Astrocyte (in vitro differentiated cells and primary cell): ENCODE results near the gene CAVIN1. TPM values are rescaled to one million over a fixed set of nuclear protein-coding genes. Genes with fewer than 3 reads are reported as not detected.

Experiments used
- DNase-seq: peaks from one replicate; pipeline ENCODE4 v3.0.0-alpha.2; 2010; ENCODE audit warnings: low read depth
- FAIRE-seq: peaks from 2 replicates; lab custom pipeline; 2011; peaks lifted over from hg19 to GRCh38; lab: Jason Lieb, UNC
- H2AFZ ChIP-seq: 2 replicates; pipeline ENCODE4 v1.6.0; 2012; ENCODE audit warnings: low read depth, low read length, inconsistent platforms
- H3K27ac ChIP-seq: 2 replicates; pipeline ENCODE4 v1.5.1; 2011; ENCODE audit warnings: low read depth, low read length, inconsistent platforms
- H3K27me3 ChIP-seq: 2 replicates; pipeline ENCODE4 v1.6.0; 2011; ENCODE audit warnings: low read length, inconsistent platforms; ENCODE audit not compliant: insufficient read depth
- H3K36me3 ChIP-seq: 2 replicates; pipeline ENCODE4 v1.5.1; 2011; ENCODE audit warnings: low read length, inconsistent platforms; ENCODE audit not compliant: insufficient read depth
- H3K4me1 ChIP-seq: 2 replicates; pipeline ENCODE4 v1.5.1; 2011; ENCODE audit warnings: low read length, inconsistent platforms; ENCODE audit not compliant: insufficient read depth
- H3K4me2 ChIP-seq: 2 replicates; pipeline ENCODE4 v1.6.0; 2012; ENCODE audit warnings: low read length, inconsistent platforms
- H3K4me3 ChIP-seq: 2 replicates; pipeline ENCODE4 v1.5.1; 2011; ENCODE audit warnings: low read depth, mild to moderate bottlenecking, low read length, inconsistent platforms; ENCODE audit not compliant: insufficient read depth
- H3K79me2 ChIP-seq: 2 replicates; pipeline ENCODE4 v1.6.0; 2012; ENCODE audit warnings: mild to moderate bottlenecking, low read length, inconsistent platforms; ENCODE audit not compliant: insufficient read depth
- H3K9ac ChIP-seq: 2 replicates; pipeline ENCODE4 v1.6.0; 2012; ENCODE audit warnings: mild to moderate bottlenecking, low read length, inconsistent platforms
- H3K9me3 ChIP-seq: 2 replicates; pipeline ENCODE4 v1.5.1; 2012; ENCODE audit warnings: low read depth, mild to moderate bottlenecking, low read length, inconsistent platforms; ENCODE audit not compliant: insufficient read depth
- H4K20me1 ChIP-seq: 2 replicates; pipeline ENCODE4 v1.6.0; 2012; ENCODE audit warnings: low read length, inconsistent platforms; ENCODE audit not compliant: insufficient read depth
- H3K27ac Mint-ChIP-seq: one replicate; pipeline ENCODE4 v1.8.0; 2021; ENCODE audit warnings: mild to moderate bottlenecking, mixed read lengths; ENCODE audit not compliant: unreplicated experiment
- H3K27me3 Mint-ChIP-seq: one replicate; pipeline ENCODE4 v1.8.0; 2021; ENCODE audit warnings: low read depth, mixed read lengths; ENCODE audit not compliant: unreplicated experiment
- H3K36me3 Mint-ChIP-seq: one replicate; pipeline ENCODE4 v1.8.0; 2021; ENCODE audit warnings: low read depth, mixed read lengths; ENCODE audit not compliant: unreplicated experiment
- H3K4me1 Mint-ChIP-seq: one replicate; pipeline ENCODE4 v1.8.0; 2021; ENCODE audit warnings: low read depth, mixed read lengths; ENCODE audit not compliant: unreplicated experiment
- H3K4me3 Mint-ChIP-seq: one replicate; pipeline ENCODE4 v1.8.0; 2021; ENCODE audit warnings: mild to moderate bottlenecking, moderate library complexity, mixed read lengths; ENCODE audit not compliant: unreplicated experiment
- H3K9me3 Mint-ChIP-seq: one replicate; pipeline ENCODE4 v1.8.0; 2021; ENCODE audit warnings: mild to moderate bottlenecking, mixed read lengths; ENCODE audit not compliant: unreplicated experiment
- CTCF ChIP-seq: IDR thresholded peaks from 2 replicates; pipeline ENCODE4 v1.5.1; 2011; ENCODE audit warnings: low read depth, mild to moderate bottlenecking, inconsistent platforms, low read length, moderate library complexity; ENCODE audit not compliant: insufficient read depth
- EZH2 ChIP-seq: IDR thresholded peaks from 2 replicates; pipeline ENCODE4 v1.6.1; 2012; ENCODE audit warnings: mild to moderate bottlenecking, low read length, inconsistent platforms; ENCODE audit not compliant: insufficient read depth
- total RNA-seq: library from RNA; stranded (reverse); gene quantifications from 2 replicates; pipeline ENCODE4 v1.2.1, GENCODE V29; 2021

CAVIN1 gene
- total RNA-seq, 1 donor from 2014 or later, result 602 TPM

GRCh38 chr17:42380935-42381334 lies 42.1 kb downstream of the CAVIN1 start:
- peaks cover 8% of the 10 kb centered on the region for H3K36me3 Mint-ChIP-seq
- TF ChIP-seq EZH2, result no peak
- no peak for TF ChIP-seq CTCF
- no peaks in the 10 kb centered on the region for H3K36me3 ChIP-seq
- peaks cover 88% of the 10 kb centered on the region for H4K20me1 ChIP-seq
- no peak overlapping the region for H3K9ac ChIP-seq
- no peak for DNase-seq
- no peaks in the 10 kb centered on the region for H3K27me3 ChIP-seq
- H3K9me3 Mint-ChIP-seq, result no peaks in the 10 kb centered on the region
- H3K4me2 ChIP-seq, result no peak overlapping the region
- H3K27ac ChIP-seq, result no peak overlapping the region
- H3K4me1 Mint-ChIP-seq, result peaks cover 13% of the 10 kb centered on the region
- peaks cover 10% of the 10 kb centered on the region for H3K4me1 ChIP-seq
- FAIRE-seq, result no peak
- H3K9me3 ChIP-seq, result no peaks in the 10 kb centered on the region
- no peak overlapping the region for H3K4me3 Mint-ChIP-seq
- no peaks in the 10 kb centered on the region for H3K27me3 Mint-ChIP-seq
- H3K27ac Mint-ChIP-seq, result no peak overlapping the region
- H3K79me2 ChIP-seq, result peaks cover 93% of the 10 kb centered on the region
- no peak overlapping the region for H2AFZ ChIP-seq
- no peak overlapping the region for H3K4me3 ChIP-seq

- Histone ChIP-seq H2AFZ (no peak overlapping the region), H3K9me3 (no peaks in the 10 kb centered on the region), H3K4me1 (peaks cover 10% of the 10 kb centered on the region), H3K4me3 (peak overlapping the region; percentile 30), H3K36me3 (no peaks in the 10 kb centered on the region), H3K9ac (peak overlapping the region; percentile 60), H4K20me1 (peaks cover 89% of the 10 kb centered on the region), H3K4me2 (peak overlapping the region; percentile 80), H3K27ac (no peak overlapping the region), H3K79me2 (peaks cover 89% of the 10 kb centered on the region), H3K27me3 (no peaks in the 10 kb centered on the region)
- Mint-ChIP-seq H3K27me3 (no peaks in the 10 kb centered on the region), H3K36me3 (peaks cover 8% of the 10 kb centered on the region), H3K9me3 (no peaks in the 10 kb centered on the region), H3K4me1 (peaks cover 13% of the 10 kb centered on the region), H3K4me3 (peak overlapping the region; percentile 52), H3K27ac (peak overlapping the region; percentile 54)
- DNase-seq (peak; percentile 38), FAIRE-seq (no peak)
- TF ChIP-seq EZH2 (no peak), CTCF (no peak)
Observed at GRCh38 chr17:42378959-42379594, 44.0 kb downstream of the CAVIN1 start.

GRCh38 chr17:42378359-42378958 lies 44.6 kb downstream of the CAVIN1 start:
- peak overlapping the region; percentile 52 for H3K4me3 Mint-ChIP-seq
- Histone ChIP-seq H3K79me2 (peaks cover 89% of the 10 kb centered on the region), H3K36me3 (no peaks in the 10 kb centered on the region), H3K27me3 (no peaks in the 10 kb centered on the region), H3K4me2 (peak overlapping the region; percentile 80), H3K27ac (no peak overlapping the region), H3K9me3 (no peaks in the 10 kb centered on the region), H4K20me1 (peaks cover 90% of the 10 kb centered on the region), H3K4me3 (no peak overlapping the region), H2AFZ (no peak overlapping the region), H3K9ac (peak overlapping the region; percentile 60), H3K4me1 (peaks cover 10% of the 10 kb centered on the region)
- DNase-seq (no peak), FAIRE-seq (no peak)
- no peaks in the 10 kb centered on the region for H3K9me3 Mint-ChIP-seq
- H3K36me3 Mint-ChIP-seq, result peaks cover 5% of the 10 kb centered on the region
- no peaks in the 10 kb centered on the region for H3K27me3 Mint-ChIP-seq
- H3K4me1 Mint-ChIP-seq, result peaks cover 13% of the 10 kb centered on the region
- H3K27ac Mint-ChIP-seq, result no peak overlapping the region
- TF ChIP-seq CTCF (no peak), EZH2 (no peak)
